ENCODE measurements around the gene RBFOX1.
A peak's percentile ranks its signal among the peaks of the same experiment; 100 is the strongest.

Gene RBFOX1

GRCh38 chr16:7332611-7333010 lies at the start of gene RBFOX1:
RBFOX1 (plus strand) TSS chr16:7332845.
- no peak for FAIRE-seq

GRCh38 chr16:7284780-7285179 lies 47.9 kb upstream of the RBFOX1 start:
- FAIRE-seq (no peak), DNase-seq (ENCODE audit: low spot score) (no peak)

More at GRCh38 chr16:7332611-7333010, at the start of gene RBFOX1:
- no peak for DNase-seq (ENCODE audit: low spot score)

GRCh38 chr16:7285520-7285919 lies 47.1 kb upstream of the RBFOX1 start:
- DNase-seq (ENCODE audit: low spot score) (no peak), FAIRE-seq (no peak)

- FAIRE-seq: peak; percentile 59
These were observed 43.3 kb upstream of the RBFOX1 start for GRCh38 chr16:7289299-7289698.

GRCh38 chr16:7290682-7291081 lies 42.0 kb upstream of the RBFOX1 start:
- DNase-seq (ENCODE audit: low spot score): no peak
- FAIRE-seq: no peak

More at GRCh38 chr16:7289299-7289698, 43.3 kb upstream of the RBFOX1 start:
- DNase-seq (ENCODE audit: low spot score): no peak

GRCh38 chr16:7294020-7294419 lies 38.6 kb upstream of the RBFOX1 start:
- DNase-seq (ENCODE audit: low spot score): no peak

GRCh38 chr16:7303052-7303610 lies 29.5 kb upstream of the RBFOX1 start:
- DNase-seq (ENCODE audit: low spot score) (peak; percentile 65), FAIRE-seq (no peak)

More at GRCh38 chr16:7294020-7294419, 38.6 kb upstream of the RBFOX1 start:
- FAIRE-seq: no peak

- FAIRE-seq (no peak), DNase-seq (ENCODE audit: low spot score) (peak; percentile 35)
These were observed 28.9 kb upstream of the RBFOX1 start for GRCh38 chr16:7303660-7304200.

- FAIRE-seq: no peak
- no peak for DNase-seq (ENCODE audit: low spot score)
These were observed 28.4 kb upstream of the RBFOX1 start for GRCh38 chr16:7304279-7304678.

- DNase-seq (ENCODE audit: low spot score): no peak
- no peak for FAIRE-seq
These were observed 27.7 kb upstream of the RBFOX1 start for GRCh38 chr16:7304958-7305357.

- peak; percentile 43 for DNase-seq (ENCODE audit: low spot score)
These were observed 19.5 kb upstream of the RBFOX1 start for GRCh38 chr16:7313170-7313569.

GRCh38 chr16:7314163-7314562 lies 18.5 kb upstream of the RBFOX1 start:
- FAIRE-seq (no peak), DNase-seq (ENCODE audit: low spot score) (no peak)

More at GRCh38 chr16:7313170-7313569, 19.5 kb upstream of the RBFOX1 start:
- FAIRE-seq: no peak

- FAIRE-seq: no peak
- DNase-seq (ENCODE audit: low spot score): no peak
These were observed 16.8 kb upstream of the RBFOX1 start for GRCh38 chr16:7315813-7316212.

GRCh38 chr16:7316281-7316888 lies 16.3 kb upstream of the RBFOX1 start:
- no peak for FAIRE-seq
- DNase-seq (ENCODE audit: low spot score): no peak

- FAIRE-seq (peak; percentile 97), DNase-seq (ENCODE audit: low spot score) (no peak)
These were observed 14.7 kb upstream of the RBFOX1 start for GRCh38 chr16:7317982-7318381.

GRCh38 chr16:7318686-7319085 lies 14.0 kb upstream of the RBFOX1 start:
- DNase-seq (ENCODE audit: low spot score): no peak
- FAIRE-seq: no peak

GRCh38 chr16:7319514-7319913 lies 13.1 kb upstream of the RBFOX1 start:
- FAIRE-seq (no peak), DNase-seq (ENCODE audit: low spot score) (no peak)

GRCh38 chr16:7321661-7322060 lies 11.0 kb upstream of the RBFOX1 start:
- FAIRE-seq (no peak), DNase-seq (ENCODE audit: low spot score) (no peak)

GRCh38 chr16:7324321-7324720 lies 8.3 kb upstream of the RBFOX1 start:
- no peak for FAIRE-seq
- no peak for DNase-seq (ENCODE audit: low spot score)

GRCh38 chr16:7325834-7326233 lies 6.8 kb upstream of the RBFOX1 start:
- no peak for DNase-seq (ENCODE audit: low spot score)
- no peak for FAIRE-seq

- FAIRE-seq (no peak), DNase-seq (ENCODE audit: low spot score) (no peak)
These were observed 1.9 kb upstream of the RBFOX1 start for GRCh38 chr16:7330709-7331108.

GRCh38 chr16:7331997-7332396 lies 648 bp upstream of the RBFOX1 start:
- DNase-seq (ENCODE audit: low spot score) (no peak), FAIRE-seq (no peak)

GRCh38 chr16:7333180-7333725 lies 608 bp downstream of the RBFOX1 start:
- DNase-seq (ENCODE audit: low spot score) (no peak), FAIRE-seq (no peak)

Measured in urothelium cell line (cell line).